DLD1 (cell line): Measurements from ENCODE around the gene AKAP5.
"Not testable (repeated sequence)": the region's sequence is repeated elsewhere in the genome, so short reads cannot be mapped to it uniquely, and the experiment has no call there.

Experiments
- in situ Hi-C: cut with HindIII; loops from 2 replicates; pipeline ENCODE4 v1.10.0; 2017; ENCODE audit warnings: low sequenced_read_pairs

The AKAP5 gene

GRCh38 chr14:64502456-64502855 is 37.2 kb downstream of the AKAP5 start:
- in situ Hi-C loops = no loop called here

- in situ Hi-C loops = no loop called here
Observed at GRCh38 chr14:64502887-64503433, 37.7 kb downstream of the AKAP5 start.

GRCh38 chr14:64503434-64504309 is 38.4 kb downstream of the AKAP5 start, which contains the start of gene ZBTB25:
ZBTB25 (minus strand) TSS chr14:64503838; CDS start chr14:64490533, 13,305 bp downstream.
- in situ Hi-C loops = no loop called here

- in situ Hi-C loops = no loop called here
Observed at GRCh38 chr14:64504310-64504896, 39.1 kb downstream of the AKAP5 start, which contains the start of gene ZBTB1. ZBTB1 (plus strand) TSS chr14:64504770; CDS start chr14:64521505, 16,735 bp downstream.

GRCh38 chr14:64504897-64505794 is 39.8 kb downstream of the AKAP5 start:
- in situ Hi-C loops = no loop called here

- in situ Hi-C loops = no loop called here
Observed at GRCh38 chr14:64506721-64507120, 41.4 kb downstream of the AKAP5 start.

GRCh38 chr14:64507376-64508156 is 42.3 kb downstream of the AKAP5 start:
- in situ Hi-C loops = no loop called here

GRCh38 chr14:64508215-64508776 is 43.0 kb downstream of the AKAP5 start:
- in situ Hi-C loops = no loop called here

- in situ Hi-C loops = no loop called here
Observed at GRCh38 chr14:64509036-64509435, 43.7 kb downstream of the AKAP5 start.

GRCh38 chr14:64510825-64511671 is 45.7 kb downstream of the AKAP5 start:
- in situ Hi-C loops = no loop called here

GRCh38 chr14:64513271-64513670 is 48.0 kb downstream of the AKAP5 start:
- in situ Hi-C loops = no loop called here

GRCh38 chr14:64515053-64515452 is 49.8 kb downstream of the AKAP5 start:
- in situ Hi-C loops = no loop called here

GRCh38 chr14:64516969-64517368 is 51.7 kb downstream of the AKAP5 start:
- in situ Hi-C loops = no loop called here

- in situ Hi-C loops = not testable (repeated sequence)
Observed at GRCh38 chr14:64517667-64518066, 52.4 kb downstream of the AKAP5 start.

GRCh38 chr14:64518229-64518628 is 52.9 kb downstream of the AKAP5 start:
- in situ Hi-C loops = no loop called here

- in situ Hi-C loops = no loop called here
Observed at GRCh38 chr14:64520699-64521098, 55.4 kb downstream of the AKAP5 start.

GRCh38 chr14:64522591-64523355 is 57.5 kb downstream of the AKAP5 start:
- in situ Hi-C loops = no loop called here
